Ishikawa (cell line): ENCODE results near the gene MESD.

Source experiments
- TCF12 ChIP-seq: IDR thresholded peaks from 2 replicates; pipeline ENCODE4 v1.6.1; 2012; ENCODE audit warnings: low read depth
- TF ChIP-seq, protein P1 (sequence below): IDR thresholded peaks from 2 replicates; pipeline ENCODE4 v1.6.1; 2012

DNA sequence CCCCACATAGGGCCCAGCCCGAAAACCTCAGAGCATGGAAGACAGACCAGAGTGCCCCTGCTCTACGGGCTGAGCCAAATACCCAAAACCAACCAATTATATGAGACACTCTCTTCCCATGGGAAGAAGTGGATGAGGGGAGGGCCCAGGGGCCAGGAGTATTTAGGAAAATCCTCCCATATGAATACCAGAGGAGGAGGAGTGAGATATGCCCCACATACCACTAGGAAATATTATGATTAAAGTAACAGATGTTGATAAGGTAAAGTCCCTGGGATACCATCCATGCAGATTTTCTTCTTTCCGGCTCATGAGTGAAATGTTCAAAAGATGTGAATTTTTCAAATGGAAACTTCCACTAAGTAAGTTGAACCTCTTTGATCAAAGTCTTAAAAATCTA lies 50.4 kb downstream of the MESD start:
- TF ChIP-seq, protein P1, sequence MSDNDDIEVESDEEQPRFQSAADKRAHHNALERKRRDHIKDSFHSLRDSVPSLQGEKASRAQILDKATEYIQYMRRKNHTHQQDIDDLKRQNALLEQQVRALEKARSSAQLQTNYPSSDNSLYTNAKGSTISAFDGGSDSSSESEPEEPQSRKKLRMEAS: no peak
- TF ChIP-seq TCF12: no peak
